AML-193 (cell line): ENCODE measurements around the gene LPP.
A peak's percentile ranks its signal among the peaks of the same experiment; 100 is the strongest.

Experiments
- DNase-seq, 2 experiments: peaks; one replicate each; lab custom pipeline; 2025; lab: John Stamatoyannopoulos, UW

Gene LPP

DNA sequence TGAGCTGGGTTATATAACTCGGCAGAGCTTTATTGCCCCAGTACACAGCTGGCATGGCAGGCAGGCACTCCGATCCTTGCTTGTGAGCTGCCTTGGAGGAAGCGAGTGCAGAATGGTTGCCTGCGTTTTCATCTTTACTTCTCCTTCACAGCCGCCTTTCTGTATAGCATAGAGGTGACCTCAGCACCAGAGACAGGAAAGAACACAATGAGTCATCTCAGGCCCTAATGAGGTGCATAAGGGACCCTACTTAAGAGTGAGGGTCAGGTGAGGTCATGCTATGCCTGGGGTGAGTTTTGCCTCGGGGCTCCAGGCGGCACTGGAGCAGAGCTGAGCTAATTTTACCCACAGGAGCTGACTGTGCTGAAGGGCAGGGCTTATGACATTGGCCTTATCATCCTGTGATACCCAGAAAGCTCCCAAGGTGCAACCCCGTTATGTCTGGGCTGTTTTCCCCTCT lies 43.5 kb downstream of the LPP start:
- peak; percentile 31 to 40 for DNase-seq

- no peak for DNase-seq
These were observed 44.0 kb downstream of the LPP start for GRCh38 chr3:188198001-188198400.

GRCh38 chr3:188198760-188199327 lies 44.9 kb downstream of the LPP start:
- DNase-seq: no peak

GRCh38 chr3:188199386-188199785 lies 45.4 kb downstream of the LPP start:
- DNase-seq: no peak

- no peak for DNase-seq
These were observed 46.5 kb downstream of the LPP start for GRCh38 chr3:188200481-188200880.

- no peak for DNase-seq
These were observed 48.6 kb downstream of the LPP start for GRCh38 chr3:188202358-188203138.

- no peak for DNase-seq
These were observed 50.6 kb downstream of the LPP start for GRCh38 chr3:188204526-188204925.

GRCh38 chr3:188205992-188206416 lies 52.0 kb downstream of the LPP start:
- no peak for DNase-seq

- DNase-seq: no peak
These were observed 52.8 kb downstream of the LPP start for GRCh38 chr3:188206787-188207186.

GRCh38 chr3:188207941-188208515 lies 54.1 kb downstream of the LPP start:
- no peak for DNase-seq

- no peak for DNase-seq
These were observed 54.6 kb downstream of the LPP start for GRCh38 chr3:188208516-188208981.

- DNase-seq: no peak
These were observed 55.1 kb downstream of the LPP start for GRCh38 chr3:188209034-188209433.

GRCh38 chr3:188209740-188210139 lies 55.8 kb downstream of the LPP start:
- DNase-seq: no peak

DNA sequence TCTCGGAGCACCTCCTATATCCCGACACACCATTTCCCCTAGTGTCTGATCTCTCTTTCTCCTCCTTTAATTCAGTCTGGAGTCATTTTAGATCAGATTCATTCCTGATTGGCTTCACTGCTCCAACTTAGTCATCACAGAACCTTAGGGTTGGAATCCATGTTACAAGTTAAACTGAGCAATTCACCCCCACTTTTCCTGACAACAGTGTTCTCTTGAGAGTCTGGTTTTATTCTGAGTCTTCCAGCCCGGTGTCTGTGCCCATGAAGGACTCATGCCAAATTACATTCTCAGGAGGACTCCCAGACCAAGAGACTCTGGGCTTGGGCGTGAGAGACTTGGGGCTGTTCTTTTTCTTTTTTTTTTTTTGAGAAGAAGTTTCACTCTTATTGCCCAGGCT lies 57.5 kb downstream of the LPP start:
- no peak for DNase-seq

GRCh38 chr3:188212308-188212969 lies 58.5 kb downstream of the LPP start:
- no peak for DNase-seq

GRCh38 chr3:188214442-188214841 lies 60.5 kb downstream of the LPP start:
- peak; percentile 83 to 88 for DNase-seq

GRCh38 chr3:188215129-188215528 lies 61.2 kb downstream of the LPP start:
- DNase-seq: no peak

- no peak for DNase-seq
These were observed 63.1 kb downstream of the LPP start for GRCh38 chr3:188217011-188217463.

GRCh38 chr3:188217726-188218125 lies 63.8 kb downstream of the LPP start:
- no peak for DNase-seq

GRCh38 chr3:188218603-188219002 lies 64.6 kb downstream of the LPP start:
- DNase-seq: no peak

- no peak for DNase-seq
These were observed 65.2 kb downstream of the LPP start for GRCh38 chr3:188219147-188219546.

- no peak for DNase-seq
These were observed 66.3 kb downstream of the LPP start for GRCh38 chr3:188220097-188220788.
